CD4-positive, alpha-beta T cell (primary cell): ENCODE data around the gene IL17RE. TPM values are rescaled to one million over a fixed set of nuclear protein-coding genes. Genes with fewer than 3 reads are reported as not detected.

Source experiments
- ATAC-seq: fragments of 200-7000 bp; cut with Tn5 transposase; one replicate; pipeline ENCODE4 v1.10.0; 2022; ENCODE audit warnings: mild to moderate bottlenecking; ENCODE audit not compliant: poor library complexity
- CTCF ChIA-PET: fragments of 350-600 bp; sonication (Branson Sonifier 250); formaldehyde crosslinking; loops from one replicate; lab custom pipeline; 2021; ENCODE audit warnings: antibody characterized with exemption, inconsistent platforms; lab: Charles Lee
- POLR2A ChIA-PET: fragments of 350-600 bp; sonication (Branson Sonifier 250); formaldehyde crosslinking; loops from one replicate; lab custom pipeline; 2021; ENCODE audit warnings: antibody characterized with exemption, inconsistent platforms; lab: Charles Lee
- DNase-seq, 14 experiments: peaks; one replicate each; pipeline ENCODE4 v3.0.0-alpha.2; 2013 to 2020; ENCODE audit warnings: mixed read lengths in 2 of 14
- H3K27ac ChIP-seq, 2 donors: one replicate each; pipeline versions ENCODE4 v1.5.1 to v1.7.0; 2013; ENCODE audit warnings: low read length in 2 of 2, low read depth in 1 of 2, mild to moderate bottlenecking in 1 of 2
- H3K27me3 ChIP-seq, 2 experiments: 1 replicate in 1 of 2; 2 replicates in 1 of 2; pipeline versions ENCODE4 v1.6.1 to v1.7.0; 2013; ENCODE audit warnings: low read length in 2 of 2, control low read depth in 1 of 2, mild to moderate bottlenecking in 1 of 2, moderate library complexity in 1 of 2; ENCODE audit not compliant: insufficient read depth in 2 of 2, control insufficient read depth in 1 of 2
- H3K36me3 ChIP-seq: one replicate; pipeline ENCODE4 v1.6.1; 2013; ENCODE audit warnings: low read length, control low read depth; ENCODE audit not compliant: insufficient read depth
- H3K4me1 ChIP-seq: one replicate; pipeline ENCODE4 v1.6.1; 2013; ENCODE audit warnings: low read length, control low read depth; ENCODE audit not compliant: insufficient read depth
- H3K4me3 ChIP-seq: one replicate; pipeline ENCODE4 v1.5.1; 2013; ENCODE audit warnings: mild to moderate bottlenecking, low read length, moderate library complexity
- H3K9me3 ChIP-seq, 2 experiments: 1 replicate in 1 of 2; 2 replicates in 1 of 2; pipeline versions ENCODE4 v1.6.1 to v1.7.0; 2013; ENCODE audit warnings: low read length in 2 of 2, mild to moderate bottlenecking in 2 of 2, control low read depth in 1 of 2, moderate library complexity in 1 of 2; ENCODE audit not compliant: control insufficient read depth in 1 of 2, insufficient read depth in 1 of 2
- H3K27ac Mint-ChIP-seq: one replicate; pipeline ENCODE4 v1.8.0; 2020; ENCODE audit warnings: mixed read lengths
- H3K27me3 Mint-ChIP-seq: one replicate; pipeline ENCODE4 v1.8.0; 2021; ENCODE audit warnings: mixed read lengths
- H3K36me3 Mint-ChIP-seq: one replicate; pipeline ENCODE4 v1.8.0; 2021; ENCODE audit warnings: low read depth, mixed read lengths
- H3K4me1 Mint-ChIP-seq: one replicate; pipeline ENCODE4 v1.8.0; 2021; ENCODE audit warnings: low read depth, mixed read lengths
- H3K4me3 Mint-ChIP-seq: one replicate; pipeline ENCODE4 v1.8.0; 2020; ENCODE audit warnings: mild to moderate bottlenecking, mixed read lengths
- H3K9me3 Mint-ChIP-seq: one replicate; pipeline ENCODE4 v1.8.0; 2020; ENCODE audit warnings: mixed read lengths
- intact Hi-C, 2 experiments: fragments of 100-400 bp; cut with DNase I in 1 of 2; cut with micrococcal nuclease in 1 of 2; formaldehyde crosslinking; loops; one replicate each; pipeline versions ENCODE4 v1.15.1 to v1.9.0; 2023 to 2025; cut with DNase I, micrococcal nuclease
- total RNA-seq, 174 experiments: library from RNA in 2 of 174; stranded (reverse) in 2 of 174; gene quantifications; one replicate each; pipeline ENCODE4 v1.2.3 and lab custom pipeline; 2021 to 2026
- TF ChIP-seq, protein P1 (sequence below): fragments of 200-600 bp; IDR thresholded peaks from one replicate; pipeline ENCODE4 v1.8.0; 2022; ENCODE audit warnings: antibody characterized with exemption, mild to moderate bottlenecking

IL17RE gene
- total RNA-seq, 2 experiments from 2014 or later, result 1.4 to 1.6 TPM

DNA sequence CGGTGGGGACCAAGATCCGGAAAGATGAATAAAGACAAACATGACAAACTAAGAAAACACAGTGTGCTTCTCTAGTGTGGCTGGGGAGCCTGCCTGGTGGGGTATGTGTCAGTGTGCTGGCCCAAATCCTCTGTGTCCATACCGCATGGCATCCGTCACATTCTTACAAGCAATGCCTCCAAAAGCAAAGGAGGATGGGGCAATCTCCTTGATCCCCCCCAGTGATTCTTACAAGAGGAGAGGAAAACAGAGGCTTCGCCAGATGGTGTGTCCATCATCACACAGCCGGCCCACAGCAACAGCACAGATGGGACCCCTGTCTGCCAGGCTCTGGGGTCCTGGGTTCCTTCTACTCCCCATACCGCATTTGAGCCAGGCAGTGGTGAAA is 13.7 kb downstream of the IL17RE start:
- Mint-ChIP-seq H3K4me1 (peaks cover 19% of the 10 kb centered on the region), H3K4me3 (peak overlapping the region; percentile 74), H3K9me3 (no peaks in the 10 kb centered on the region), H3K27me3 (no peaks in the 10 kb centered on the region), H3K27ac (no peak overlapping the region), H3K36me3 (no peaks in the 10 kb centered on the region)
- no peak for ATAC-seq
- POLR2A ChIA-PET, result interaction anchor here (0.8 to 4.9 kb wide), 5 partner anchors 14 to 267 kb away, joined by 3 to 32 read pairs (median 4); partner anchors contain the start of genes ARPC4, CRELD1, IL17RE and JAGN1
- intact Hi-C loops, result no loop called here
- TF ChIP-seq, protein P1, sequence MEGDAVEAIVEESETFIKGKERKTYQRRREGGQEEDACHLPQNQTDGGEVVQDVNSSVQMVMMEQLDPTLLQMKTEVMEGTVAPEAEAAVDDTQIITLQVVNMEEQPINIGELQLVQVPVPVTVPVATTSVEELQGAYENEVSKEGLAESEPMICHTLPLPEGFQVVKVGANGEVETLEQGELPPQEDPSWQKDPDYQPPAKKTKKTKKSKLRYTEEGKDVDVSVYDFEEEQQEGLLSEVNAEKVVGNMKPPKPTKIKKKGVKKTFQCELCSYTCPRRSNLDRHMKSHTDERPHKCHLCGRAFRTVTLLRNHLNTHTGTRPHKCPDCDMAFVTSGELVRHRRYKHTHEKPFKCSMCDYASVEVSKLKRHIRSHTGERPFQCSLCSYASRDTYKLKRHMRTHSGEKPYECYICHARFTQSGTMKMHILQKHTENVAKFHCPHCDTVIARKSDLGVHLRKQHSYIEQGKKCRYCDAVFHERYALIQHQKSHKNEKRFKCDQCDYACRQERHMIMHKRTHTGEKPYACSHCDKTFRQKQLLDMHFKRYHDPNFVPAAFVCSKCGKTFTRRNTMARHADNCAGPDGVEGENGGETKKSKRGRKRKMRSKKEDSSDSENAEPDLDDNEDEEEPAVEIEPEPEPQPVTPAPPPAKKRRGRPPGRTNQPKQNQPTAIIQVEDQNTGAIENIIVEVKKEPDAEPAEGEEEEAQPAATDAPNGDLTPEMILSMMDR, result no peak
- Histone ChIP-seq H3K36me3 (no peaks in the 10 kb centered on the region), H3K27ac (no peak overlapping the region), H3K9me3 (no peaks in the 10 kb centered on the region), H3K27me3 (no peaks in the 10 kb centered on the region), H3K4me3 (peak overlapping the region; percentile 9), H3K4me1 (peaks cover 37% of the 10 kb centered on the region)
- CTCF ChIA-PET, result no interaction called here
- DNase-seq, result no peak

GRCh38 chr3:9916734-9917680 is 14.4 kb downstream of the IL17RE start, which contains the start of gene IL17RC:
TSS of gene IL17RC (plus strand) at chr3:9917098. CDS start at chr3:9917316, 218 bp downstream.
- Histone ChIP-seq H3K27me3 (no peaks in the 10 kb centered on the region), H3K4me3 (peak within 1 kb of the TSS; percentile 51), H3K4me1 (peaks cover 34% of the 10 kb centered on the region), H3K9me3 (no peaks in the 10 kb centered on the region), H3K27ac (no peak within 1 kb of the TSS), H3K36me3 (no peaks in the 10 kb centered on the region)
- Mint-ChIP-seq H3K27ac (no peak within 1 kb of the TSS), H3K4me1 (peaks cover 18% of the 10 kb centered on the region), H3K9me3 (no peaks in the 10 kb centered on the region), H3K27me3 (no peaks in the 10 kb centered on the region), H3K4me3 (peak within 1 kb of the TSS; percentile 81), H3K36me3 (no peaks in the 10 kb centered on the region)
- CTCF ChIA-PET, result no interaction called here
- POLR2A ChIA-PET, result interaction anchor here (2.0 to 4.9 kb wide), 2 partner anchors 16 to 26 kb away, joined by 9 to 32 read pairs; partner anchors contain the start of genes CRELD1 and JAGN1
- TF ChIP-seq, protein P1, result no peak
- intact Hi-C loops, result no loop called here
- no peak for ATAC-seq
- DNase-seq, result peak in 4 of 14 experiments; percentile 24 to 47 (median 39)

DNA sequence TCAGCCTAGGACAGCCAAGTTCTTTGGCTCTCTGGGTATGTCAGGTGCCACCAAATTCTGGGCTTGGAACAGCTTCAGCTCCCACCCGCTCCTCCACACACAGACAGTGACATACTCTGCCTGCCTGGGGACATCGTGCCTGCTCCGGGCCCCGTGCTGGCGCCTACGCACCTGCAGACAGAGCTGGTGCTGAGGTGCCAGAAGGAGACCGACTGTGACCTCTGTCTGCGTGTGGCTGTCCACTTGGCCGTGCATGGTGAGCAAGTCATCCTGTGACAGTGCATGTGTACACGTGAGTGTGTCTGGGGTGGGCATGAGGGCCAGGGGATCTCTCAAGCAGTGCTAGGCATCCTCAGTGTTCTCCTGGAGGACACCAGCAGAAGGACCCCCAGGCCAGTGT is 15.2 kb downstream of the IL17RE start:
- peaks cover 13% of the 10 kb centered on the region for H3K4me1 Mint-ChIP-seq
- ChIA-PET POLR2A (interaction anchor here (4.9 kb wide), 1 partner anchor 15 kb away, joined by 32 read pairs; the partner anchor contains the start of gene CRELD1), CTCF (no interaction called here)
- intact Hi-C loops, result no loop called here
- no peaks in the 10 kb centered on the region for H3K9me3 ChIP-seq
- no peak overlapping the region for H3K4me3 ChIP-seq
- H3K9me3 Mint-ChIP-seq, result no peaks in the 10 kb centered on the region
- H3K27ac ChIP-seq, result no peak overlapping the region
- peaks cover 26% of the 10 kb centered on the region for H3K4me1 ChIP-seq
- no peaks in the 10 kb centered on the region for H3K27me3 Mint-ChIP-seq
- H3K27ac Mint-ChIP-seq, result no peak overlapping the region
- H3K36me3 Mint-ChIP-seq, result no peaks in the 10 kb centered on the region
- TF ChIP-seq, protein P1, result no peak
- DNase-seq (no peak), ATAC-seq (no peak)
- H3K36me3 ChIP-seq, result no peaks in the 10 kb centered on the region
- no peaks in the 10 kb centered on the region for H3K27me3 ChIP-seq
- no peak overlapping the region for H3K4me3 Mint-ChIP-seq
